HepG2 (cell line): ENCODE measurements around the gene C19orf85. TPM values are rescaled to one million over a fixed set of nuclear protein-coding genes. Genes with fewer than 3 reads are reported as not detected.

Source experiments
- AHDC1 ChIP-seq: sonication (generic); formaldehyde crosslinking; IDR thresholded peaks from 2 replicates; pipeline ENCODE4 v1.5.1; 2020; ENCODE audit warnings: mild to moderate bottlenecking, missing genetic modification reagents, borderline replicate concordance
- E2F1 ChIP-seq: sonication (generic); formaldehyde crosslinking; IDR thresholded peaks from 2 replicates; pipeline ENCODE4 v1.5.0; 2020; ENCODE audit warnings: missing genetic modification reagents
- EED ChIP-seq: sonication (generic); formaldehyde crosslinking; IDR thresholded peaks from 2 replicates; pipeline ENCODE4 v1.5.0; 2020; ENCODE audit warnings: mild to moderate bottlenecking, missing genetic modification reagents
- GTF2F1 ChIP-seq: fragments of 150-350 bp; IDR thresholded peaks from 2 replicates; pipeline ENCODE4 v1.6.1; 2014; ENCODE audit warnings: low read length
- HOXD1 ChIP-seq: sonication (generic); formaldehyde crosslinking; IDR thresholded peaks from 2 replicates; pipeline ENCODE4 v1.5.0; 2020; ENCODE audit warnings: missing genetic modification reagents
- KDM3A ChIP-seq: IDR thresholded peaks from 2 replicates; pipeline ENCODE4 v1.6.1; 2018; ENCODE audit warnings: low read depth, missing compliant biosample characterization
- KLF6 ChIP-seq: IDR thresholded peaks from 2 replicates; pipeline ENCODE4 v1.8.0; 2016; ENCODE audit warnings: missing biosample characterization, missing genetic modification reagents
- POLR2AphosphoS5 ChIP-seq: IDR thresholded peaks from 2 replicates; pipeline ENCODE4 v1.6.1; 2012; ENCODE audit warnings: low read depth, low read length
- RXRB ChIP-seq: IDR thresholded peaks from 2 replicates; pipeline ENCODE4 v1.6.1; 2016; ENCODE audit warnings: borderline replicate concordance, missing genetic modification reagents, missing compliant biosample characterization
- SP5 ChIP-seq: IDR thresholded peaks from 2 replicates; pipeline ENCODE4 v1.6.1; 2016; ENCODE audit warnings: low read depth, borderline replicate concordance
- TEF ChIP-seq: sonication (generic); formaldehyde crosslinking; IDR thresholded peaks from 2 replicates; pipeline ENCODE4 v1.5.0; 2020; ENCODE audit warnings: missing genetic modification reagents
- ZBTB38 ChIP-seq: sonication (generic); formaldehyde crosslinking; IDR thresholded peaks from 2 replicates; pipeline ENCODE4 v1.5.1; 2020; ENCODE audit warnings: mild to moderate bottlenecking, missing genetic modification reagents
- ZC3H4 ChIP-seq: sonication (generic); formaldehyde crosslinking; IDR thresholded peaks from 2 replicates; pipeline ENCODE4 v1.4.0; 2020; ENCODE audit warnings: missing genetic modification reagents, borderline replicate concordance
- ZIK1 ChIP-seq: sonication (generic); formaldehyde crosslinking; IDR thresholded peaks from 2 replicates; pipeline ENCODE4 v1.5.0; 2020; ENCODE audit warnings: mild to moderate bottlenecking, low read depth, missing genetic modification reagents, borderline replicate concordance
- ZNF101 ChIP-seq: sonication (generic); formaldehyde crosslinking; IDR thresholded peaks from 2 replicates; pipeline ENCODE4 v1.4.0; 2020; ENCODE audit warnings: mild to moderate bottlenecking, low read depth, missing genetic modification reagents, borderline replicate concordance
- ZNF367 ChIP-seq: sonication (generic); formaldehyde crosslinking; IDR thresholded peaks from 2 replicates; pipeline ENCODE4 v1.4.0; 2020; ENCODE audit warnings: missing genetic modification reagents, borderline replicate concordance
- ZNF44 ChIP-seq: sonication (generic); formaldehyde crosslinking; IDR thresholded peaks from 2 replicates; pipeline ENCODE4 v1.5.1; 2020; ENCODE audit warnings: mild to moderate bottlenecking, missing genetic modification reagents
- polyA plus RNA-seq, 8 experiments: library from polyadenylated mRNA; depleted of rRNA in 3 of 8; stranded (reverse) in 7 of 8; unstranded in 1 of 8; fragments of >200 nt; fragmentation: Illumina TruSeq in 4 of 8; extraction: Trizol in 4 of 8; gene quantifications; 2 replicates each; pipeline versions ENCODE4 v1.2.1 to v1.2.3, GENCODE V29; 2011 to 2016; ENCODE audit warnings: low read depth in 4 of 8, missing spikeins in 1 of 8, mixed read lengths in 1 of 8; ENCODE audit not compliant: insufficient read depth in 1 of 8
- total RNA-seq, 5 experiments: library from RNA; depleted of rRNA; stranded (reverse); fragments of >200 nt; fragmentation: Illumina TruSeq; extraction: Trizol; gene quantifications; 2 replicates each; pipeline ENCODE4 v1.2.3, GENCODE V29; 2016; ENCODE audit warnings: low read depth in 1 of 5
- TF ChIP-seq, protein P1 (sequence below): sonication (generic); formaldehyde crosslinking; conservative IDR thresholded peaks from 2 replicates; pipeline ENCODE4 v1.8.0; 2022; ENCODE audit warnings: missing genetic modification reagents
- TF ChIP-seq, protein P2 (sequence below): sonication (generic); formaldehyde crosslinking; IDR thresholded peaks from 2 replicates; pipeline ENCODE4 v1.4.0; 2020; ENCODE audit warnings: mild to moderate bottlenecking, missing genetic modification reagents

Gene C19orf85
- total and polyA plus RNA-seq, 2 of the 13 experiments (the other 11 are each of a cell fraction or from before 2014, with no cell fraction given), result not detected

DNA sequence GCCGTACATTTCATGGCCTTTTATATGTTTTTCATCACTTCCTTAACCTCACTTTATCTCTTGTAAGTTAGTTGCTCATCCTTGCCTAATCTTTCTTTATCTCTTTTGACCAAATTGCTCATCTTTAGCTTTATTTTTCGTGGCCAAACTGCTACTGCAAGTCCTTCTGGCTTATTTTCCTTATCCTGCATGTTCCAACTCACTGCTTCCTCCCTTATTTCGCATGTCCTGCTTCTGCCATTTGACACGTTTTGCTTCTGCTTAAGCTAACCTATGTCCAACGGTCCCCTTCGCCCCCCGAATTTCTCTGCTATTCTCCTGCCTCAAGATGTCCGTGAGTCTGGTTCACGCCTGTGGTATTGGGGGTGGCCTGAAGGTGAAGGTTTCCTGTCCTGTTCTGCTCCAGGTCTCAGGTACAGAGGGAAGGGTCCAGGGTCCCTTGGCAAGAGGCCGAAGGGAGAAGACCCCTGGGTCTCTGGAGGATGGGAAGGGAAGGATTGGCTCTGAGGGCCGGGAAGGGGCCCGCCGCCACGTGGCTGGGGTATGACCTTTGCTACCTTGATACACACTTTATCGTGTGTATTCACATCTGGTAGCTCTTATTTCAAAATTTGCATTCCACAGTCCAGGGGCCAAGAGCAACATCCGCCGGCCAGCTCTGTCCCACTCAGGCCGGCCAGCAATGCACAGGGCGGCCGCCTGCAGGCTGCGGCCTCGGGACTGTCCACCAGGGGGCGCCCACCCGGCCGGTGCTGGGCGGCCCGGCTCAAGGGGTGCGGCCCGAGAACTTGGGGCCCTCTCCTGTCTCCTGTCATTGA, 2.9 kb upstream of the C19orf85 start (continued):
- TF ChIP-seq RXRB (CRISPR knock-in tag), result peak; percentile 26; the same call in 1 of the 2 replicates
- TF ChIP-seq SP5 (CRISPR knock-in tag), result 0 out of 2 replicates have a peak, but pooled peaks have one; percentile 32
- no peak for TF ChIP-seq ZC3H4 (CRISPR knock-in tag)
- no peak for TF ChIP-seq AHDC1 (CRISPR knock-in tag)
- no peak for TF ChIP-seq ZIK1 (CRISPR knock-in tag)
- no peak for TF ChIP-seq GTF2F1
- no peak for TF ChIP-seq EED (CRISPR knock-in tag)
- TF ChIP-seq, protein P1, sequence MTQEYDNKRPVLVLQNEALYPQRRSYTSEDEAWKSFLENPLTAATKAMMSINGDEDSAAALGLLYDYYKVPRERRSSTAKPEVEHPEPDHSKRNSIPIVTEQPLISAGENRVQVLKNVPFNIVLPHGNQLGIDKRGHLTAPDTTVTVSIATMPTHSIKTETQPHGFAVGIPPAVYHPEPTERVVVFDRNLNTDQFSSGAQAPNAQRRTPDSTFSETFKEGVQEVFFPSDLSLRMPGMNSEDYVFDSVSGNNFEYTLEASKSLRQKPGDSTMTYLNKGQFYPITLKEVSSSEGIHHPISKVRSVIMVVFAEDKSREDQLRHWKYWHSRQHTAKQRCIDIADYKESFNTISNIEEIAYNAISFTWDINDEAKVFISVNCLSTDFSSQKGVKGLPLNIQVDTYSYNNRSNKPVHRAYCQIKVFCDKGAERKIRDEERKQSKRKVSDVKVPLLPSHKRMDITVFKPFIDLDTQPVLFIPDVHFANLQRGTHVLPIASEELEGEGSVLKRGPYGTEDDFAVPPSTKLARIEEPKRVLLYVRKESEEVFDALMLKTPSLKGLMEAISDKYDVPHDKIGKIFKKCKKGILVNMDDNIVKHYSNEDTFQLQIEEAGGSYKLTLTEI (CRISPR knock-in tag), result no peak
- no peak for TF ChIP-seq KLF6
- TF ChIP-seq ZNF367 (CRISPR knock-in tag), result no peak
- TF ChIP-seq, protein P2, sequence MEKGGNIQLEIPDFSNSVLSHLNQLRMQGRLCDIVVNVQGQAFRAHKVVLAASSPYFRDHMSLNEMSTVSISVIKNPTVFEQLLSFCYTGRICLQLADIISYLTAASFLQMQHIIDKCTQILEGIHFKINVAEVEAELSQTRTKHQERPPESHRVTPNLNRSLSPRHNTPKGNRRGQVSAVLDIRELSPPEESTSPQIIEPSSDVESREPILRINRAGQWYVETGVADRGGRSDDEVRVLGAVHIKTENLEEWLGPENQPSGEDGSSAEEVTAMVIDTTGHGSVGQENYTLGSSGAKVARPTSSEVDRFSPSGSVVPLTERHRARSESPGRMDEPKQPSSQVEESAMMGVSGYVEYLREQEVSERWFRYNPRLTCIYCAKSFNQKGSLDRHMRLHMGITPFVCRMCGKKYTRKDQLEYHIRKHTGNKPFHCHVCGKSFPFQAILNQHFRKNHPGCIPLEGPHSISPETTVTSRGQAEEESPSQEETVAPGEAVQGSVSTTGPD, result no peak
- TF ChIP-seq POLR2AphosphoS5, result no peak
- no peak for TF ChIP-seq ZBTB38 (CRISPR knock-in tag)
- no peak for TF ChIP-seq TEF (CRISPR knock-in tag)
- TF ChIP-seq E2F1 (CRISPR knock-in tag), result no peak
- TF ChIP-seq ZNF44 (CRISPR knock-in tag), result 0 out of 2 replicates have a peak, but pooled peaks have one; percentile 24
- TF ChIP-seq ZNF101 (CRISPR knock-in tag), result no peak
- TF ChIP-seq HOXD1 (CRISPR knock-in tag), result no peak
- peak; percentile 55; the same call in 1 of the 2 replicates for TF ChIP-seq KDM3A (CRISPR knock-in tag)
